RPMI7951 (cell line): ENCODE measurements around the gene PWWP2B. TPM values are rescaled to one million over a fixed set of nuclear protein-coding genes. Genes with fewer than 3 reads are reported as not detected.
A peak's percentile ranks its signal among the peaks of the same experiment; 100 is the strongest.

Source experiments
- DNase-seq: peaks from one replicate; pipeline ENCODE4 v3.0.0-alpha.2; 2012; ENCODE audit warnings: low read depth
- total RNA-seq: library from RNA; depleted of rRNA; stranded (reverse); fragments of >200 nt; shearing (Covaris generic); gene quantifications from 2 replicates; pipeline ENCODE4 v1.2.3, GENCODE V29; 2014

Gene PWWP2B
- total RNA-seq, 1 experiment from 2014 or later = 4.7 TPM

DNA sequence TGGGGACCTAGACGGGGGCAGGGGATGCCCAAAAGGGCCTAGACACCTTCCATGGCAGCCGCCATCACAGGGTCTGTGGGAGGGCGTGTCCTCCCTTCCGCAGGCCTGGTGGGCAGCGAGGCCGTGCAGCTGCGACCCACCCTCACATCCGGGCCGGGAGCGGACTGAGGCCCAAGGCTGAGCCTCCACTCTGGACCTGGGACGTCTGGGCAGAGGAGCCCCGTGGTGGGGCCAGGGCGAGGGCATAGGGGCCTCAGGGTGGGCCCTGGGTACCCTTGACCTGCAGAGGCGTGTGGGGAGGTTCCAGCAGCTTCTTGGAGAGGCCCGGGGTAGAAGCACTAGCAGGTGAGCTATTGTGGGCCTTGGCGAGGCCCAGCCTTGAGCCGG lies 49.2 kb downstream of the PWWP2B start:
- DNase-seq = no peak

DNA sequence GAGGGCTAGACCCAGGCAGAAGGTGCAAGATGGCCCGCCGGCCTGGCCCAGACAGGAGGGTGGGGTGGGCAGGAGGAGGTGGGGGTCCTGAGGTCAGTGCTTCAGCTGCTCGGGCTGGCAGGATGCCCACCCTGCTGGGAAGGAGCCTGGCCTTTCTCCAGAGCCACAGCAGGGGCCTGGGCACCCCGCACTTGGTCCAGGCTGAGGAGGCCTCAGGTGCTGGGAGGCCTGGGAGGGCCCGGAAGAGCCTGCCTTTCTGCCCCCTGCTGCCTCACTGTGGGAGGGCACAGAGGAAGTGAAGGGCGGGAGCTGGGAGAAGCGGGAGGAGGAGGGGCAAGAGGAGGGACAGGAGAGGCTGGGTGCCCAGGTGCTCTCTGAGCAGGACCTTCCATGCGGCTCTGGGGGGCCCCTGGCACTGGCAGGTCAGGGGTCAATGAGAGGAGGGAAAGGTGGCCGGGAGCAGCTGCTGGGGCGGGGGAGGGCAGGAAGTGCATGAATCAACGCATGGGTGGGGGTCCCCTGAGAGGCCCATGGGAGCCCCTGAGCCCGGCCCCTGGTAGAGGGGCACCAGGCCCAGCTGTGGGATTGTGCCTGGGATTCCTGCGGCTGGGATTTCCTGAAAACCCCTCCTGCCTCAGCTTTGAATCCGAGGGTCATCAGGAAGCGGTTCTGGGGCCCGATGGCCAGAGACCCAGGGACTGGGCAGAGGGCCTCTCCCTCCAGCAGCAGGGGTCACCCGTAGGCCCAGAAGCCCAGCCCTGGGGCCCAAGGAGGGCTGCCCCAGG lies 49.9 kb downstream of the PWWP2B start:
- DNase-seq = peak; percentile 33

GRCh38 chr10:132447446-132448247 lies 50.6 kb downstream of the PWWP2B start:
- DNase-seq = peak; percentile 91

DNA sequence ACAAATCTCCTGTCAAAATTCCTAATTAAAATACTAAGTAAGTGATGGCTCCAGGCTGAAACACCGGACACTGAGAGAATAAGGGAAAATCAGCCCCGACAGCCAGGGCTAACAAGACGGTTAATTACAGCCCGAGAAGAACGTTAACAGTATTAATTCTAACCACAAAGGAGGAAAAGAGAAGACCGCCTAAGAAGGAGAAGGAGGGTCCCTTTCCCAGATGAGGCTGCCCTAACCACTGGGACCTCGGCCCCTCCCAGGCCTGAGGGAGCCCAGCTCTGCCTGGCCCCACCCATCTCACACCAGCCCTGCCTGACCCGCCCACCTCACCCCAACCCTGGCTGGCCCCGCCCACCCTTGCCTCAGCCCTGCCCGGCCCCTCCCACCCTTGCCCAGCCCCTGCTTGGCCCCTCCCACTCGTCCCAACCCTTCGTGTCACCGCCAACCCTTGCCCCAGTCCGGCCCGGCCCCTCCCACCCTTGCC lies 51.3 kb downstream of the PWWP2B start:
- DNase-seq = peak; percentile 79

DNA sequence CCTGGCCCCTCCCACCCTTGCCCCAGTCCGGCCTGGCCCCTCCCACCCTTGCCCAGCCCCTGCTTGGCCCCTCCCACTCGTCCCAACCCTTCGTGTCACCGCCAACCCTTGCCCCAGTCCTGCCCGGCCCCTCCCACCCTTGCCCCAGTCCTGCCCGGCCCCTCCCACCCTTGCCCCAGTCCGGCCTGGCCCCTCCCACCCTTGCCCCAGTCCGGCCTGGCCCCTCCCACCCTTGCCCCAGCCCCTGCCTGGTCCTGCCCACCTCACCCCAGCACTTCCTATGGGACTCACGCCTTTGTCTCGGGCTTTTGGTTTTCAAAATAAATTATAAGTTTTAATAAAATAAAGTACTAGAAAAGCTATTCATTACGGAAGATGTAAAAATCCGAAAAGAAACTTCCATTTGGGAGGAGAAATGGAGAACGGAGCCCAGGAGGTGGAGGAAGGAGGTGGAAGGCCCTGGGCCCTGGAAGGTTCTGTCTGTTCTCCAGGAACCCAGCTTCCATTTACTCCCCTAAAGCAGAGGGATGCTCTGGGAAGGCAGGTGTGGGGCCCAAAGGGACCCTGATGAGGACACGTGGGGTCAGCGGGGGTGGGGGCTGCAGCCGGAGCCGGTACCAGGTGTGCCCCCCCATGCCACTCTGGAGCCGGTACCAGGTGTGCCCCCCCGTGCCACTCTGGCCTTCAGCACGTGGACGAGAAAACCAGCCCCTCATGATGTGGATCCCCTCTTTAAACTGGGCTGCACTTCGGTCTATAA lies 52.2 kb downstream of the PWWP2B start:
- peak; percentile 33 for DNase-seq

DNA sequence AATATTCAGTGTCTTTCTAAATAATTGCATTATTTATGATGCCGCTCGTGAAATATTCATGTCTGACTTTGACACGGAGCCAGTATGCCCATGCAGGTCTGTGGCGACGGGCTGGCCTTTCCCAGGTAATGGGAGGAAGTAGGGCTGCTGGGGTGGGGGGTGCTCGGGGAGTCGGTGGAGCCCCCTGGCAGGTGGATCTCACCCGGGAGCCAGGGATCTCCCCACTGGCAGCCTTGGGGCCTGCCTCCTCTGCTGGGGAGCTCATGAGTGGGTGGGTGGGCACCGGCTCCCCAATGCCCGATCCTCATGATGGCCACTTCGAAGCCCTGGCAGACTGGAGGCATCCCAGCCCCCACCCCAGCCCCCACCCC lies 52.8 kb downstream of the PWWP2B start:
- no peak for DNase-seq

DNA sequence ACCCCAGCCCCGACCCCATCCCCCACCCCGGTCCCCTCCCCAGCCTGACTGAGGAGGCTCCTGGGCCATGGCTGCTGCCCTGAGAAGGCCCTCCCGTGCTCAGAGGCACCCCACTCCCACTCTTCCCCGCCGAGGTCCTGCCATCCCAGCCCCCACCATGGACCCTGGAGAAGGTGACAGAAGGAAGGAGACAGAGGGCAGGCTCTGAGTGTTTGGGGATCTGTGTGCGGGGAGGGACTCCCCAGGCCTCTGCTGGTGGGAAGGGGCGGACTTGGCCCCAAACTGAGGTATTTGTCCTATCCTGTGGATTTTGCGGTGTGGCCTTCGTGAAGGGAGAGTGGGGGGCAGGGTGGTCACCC lies 53.4 kb downstream of the PWWP2B start:
- DNase-seq = no peak

DNA sequence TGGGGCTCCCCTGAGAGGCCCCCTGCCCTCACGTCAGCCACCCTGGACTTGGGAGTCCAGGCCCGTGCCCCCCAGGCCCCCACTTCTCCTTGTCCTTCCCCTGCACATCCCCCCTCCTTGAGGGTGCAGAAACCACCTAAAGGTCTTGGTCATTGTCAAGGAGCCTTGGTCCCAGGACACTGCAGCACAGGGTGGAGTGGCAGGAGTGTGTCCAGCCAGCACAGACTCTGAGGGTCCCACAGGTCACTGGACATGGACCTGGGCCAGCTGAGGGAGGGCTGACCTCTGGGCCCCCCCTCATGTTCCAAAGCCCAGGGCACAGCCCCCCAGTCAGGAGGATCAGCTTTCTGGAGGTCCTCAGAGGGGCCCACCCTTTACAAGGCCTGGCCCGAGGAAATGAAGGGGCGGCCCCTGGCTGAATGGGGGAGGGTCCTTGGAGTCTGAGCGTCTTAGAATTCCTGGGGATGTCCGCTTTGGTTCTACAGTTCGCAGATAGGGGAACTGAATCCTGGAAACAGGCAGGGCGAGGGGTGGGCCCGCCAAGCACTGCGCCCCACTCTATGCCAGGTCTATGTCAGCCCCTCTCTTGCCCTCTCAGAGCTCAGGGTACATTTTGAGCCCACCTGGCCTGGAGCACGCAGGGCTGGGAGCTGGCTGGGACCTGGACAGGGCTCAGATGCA lies 54.0 kb downstream of the PWWP2B start:
- DNase-seq = no peak

GRCh38 chr10:132451506-132452215 lies 54.7 kb downstream of the PWWP2B start:
- DNase-seq = no peak

GRCh38 chr10:132452216-132452650 lies 55.2 kb downstream of the PWWP2B start:
- DNase-seq = peak; percentile 16

DNA sequence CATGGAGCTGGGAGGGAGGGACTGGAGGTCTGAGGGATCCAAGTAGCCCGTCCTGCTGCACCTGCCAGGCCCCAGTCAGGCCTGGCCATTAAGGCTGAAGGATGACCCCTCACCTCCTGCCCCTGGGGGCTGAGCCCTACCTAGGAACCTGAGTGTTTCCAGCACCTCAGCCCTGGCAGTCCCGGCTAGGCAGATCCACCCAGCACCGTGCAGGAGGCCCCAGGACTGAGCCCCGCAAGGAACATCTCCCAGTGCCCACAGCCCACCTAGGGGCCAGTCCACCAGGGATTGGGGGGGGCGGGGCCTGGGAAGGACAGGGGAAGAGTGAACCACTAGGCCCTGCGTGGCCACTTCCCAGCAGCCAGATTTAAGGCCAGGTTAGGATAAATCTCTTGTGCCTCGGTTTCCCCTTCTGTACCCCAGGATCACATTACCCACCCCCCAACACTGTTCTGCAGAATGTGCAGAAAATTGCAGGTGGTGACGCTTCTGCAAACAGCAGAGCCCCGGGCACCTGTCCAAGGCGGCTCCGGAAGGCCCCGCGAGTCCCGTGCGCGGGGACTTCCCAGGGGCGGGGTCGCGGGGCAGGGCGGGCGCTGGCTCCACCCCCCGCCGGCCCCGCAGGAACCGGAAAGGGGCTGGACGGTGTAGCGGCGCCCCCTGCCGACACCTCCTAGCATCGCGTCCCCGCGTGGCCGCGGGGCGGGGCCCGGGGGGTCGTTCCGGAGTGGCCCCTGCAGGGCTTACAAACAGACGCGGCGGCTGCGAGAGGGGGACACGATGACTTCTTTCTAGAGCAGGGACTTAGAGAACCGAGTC lies 55.9 kb downstream of the PWWP2B start:
- peak; percentile 61 for DNase-seq

DNA sequence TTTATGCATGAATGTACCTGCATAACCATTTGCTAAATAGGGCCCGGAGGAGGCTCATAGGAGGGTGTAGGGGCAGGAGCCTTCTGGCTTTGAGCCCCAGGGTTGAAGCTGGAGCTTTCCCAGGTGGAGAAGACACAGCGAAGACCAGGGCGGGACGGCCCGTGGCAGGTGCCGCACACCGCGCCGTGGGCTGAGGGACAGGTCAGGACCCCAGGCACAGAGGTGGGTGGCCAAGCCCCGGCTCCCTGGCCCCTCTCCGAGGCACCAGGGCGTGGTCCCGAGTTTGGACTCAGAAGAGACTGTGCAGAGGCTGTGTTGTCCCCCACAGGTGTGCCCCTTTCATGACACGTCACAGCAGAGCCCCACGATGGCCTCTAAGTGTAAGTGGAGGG lies 56.5 kb downstream of the PWWP2B start:
- DNase-seq = no peak

DNA sequence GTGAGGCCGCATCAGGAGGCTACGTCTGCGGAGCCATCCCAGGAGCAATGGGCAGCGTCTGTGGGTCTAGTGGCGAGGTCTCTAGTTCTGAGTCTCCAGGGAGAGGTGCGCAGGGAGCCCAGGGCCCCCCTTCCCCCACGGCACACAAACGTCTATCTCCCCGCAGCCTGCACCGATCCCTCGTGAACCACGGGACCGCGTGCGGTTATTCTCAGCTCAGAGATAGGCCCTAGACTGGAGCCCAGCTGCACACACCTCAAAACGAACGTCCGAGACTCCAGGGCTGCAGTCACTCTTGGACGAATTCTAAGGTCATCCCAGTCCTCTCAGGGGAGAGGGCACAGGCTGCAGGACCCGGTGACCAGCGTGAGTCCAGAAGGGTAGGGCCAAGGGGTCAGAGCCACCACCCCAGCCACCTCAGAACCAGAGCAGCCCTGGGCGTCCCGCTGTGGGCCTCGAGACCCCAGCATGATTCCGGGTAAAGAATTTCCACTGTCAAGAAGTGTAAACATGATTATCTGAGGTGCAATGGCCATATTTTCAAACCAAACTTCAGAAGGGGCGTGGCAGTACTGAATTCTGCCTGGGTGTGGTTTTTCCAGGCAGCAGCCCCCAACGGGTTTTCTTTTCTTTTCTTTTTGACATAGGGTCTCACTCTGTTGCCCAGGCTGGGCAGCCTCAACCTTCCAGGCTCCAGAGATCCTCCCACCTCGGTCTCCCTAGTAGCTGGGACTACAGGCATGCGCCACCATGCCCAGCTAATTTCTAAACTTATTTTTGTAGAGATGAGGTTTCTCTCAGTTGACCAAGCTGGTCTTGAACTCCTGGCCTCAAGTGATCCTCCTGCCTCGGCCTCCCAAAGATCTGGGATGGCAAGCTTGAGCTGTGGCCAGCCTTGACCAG lies 57.5 kb downstream of the PWWP2B start:
- no peak for DNase-seq

DNA sequence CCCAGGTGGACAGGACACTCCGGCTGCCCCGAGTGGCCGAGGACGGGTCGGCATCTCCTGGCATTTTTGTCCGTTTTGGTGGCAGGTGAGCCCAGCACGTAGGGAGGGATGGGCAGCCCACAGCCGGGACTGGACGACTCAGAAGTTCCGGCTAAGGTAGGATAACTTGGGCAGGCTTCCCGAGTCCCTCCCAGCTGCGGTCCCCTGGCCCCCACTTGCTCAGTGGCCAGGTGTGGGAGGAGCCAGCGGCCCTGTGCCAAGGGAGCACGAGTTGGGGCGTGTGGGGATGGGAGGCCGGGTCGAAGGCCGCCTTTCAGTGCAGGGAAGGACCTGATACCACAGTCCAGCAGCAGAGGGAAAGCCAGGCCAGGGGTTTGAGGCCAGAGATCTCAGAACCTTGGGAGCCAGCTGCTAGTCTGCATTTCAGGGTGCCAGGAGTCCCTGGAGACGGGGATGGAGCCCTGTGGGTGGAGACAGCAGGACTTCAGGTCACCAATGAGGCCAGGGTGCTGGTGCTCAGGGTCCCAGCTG lies 58.5 kb downstream of the PWWP2B start:
- DNase-seq = no peak

DNA sequence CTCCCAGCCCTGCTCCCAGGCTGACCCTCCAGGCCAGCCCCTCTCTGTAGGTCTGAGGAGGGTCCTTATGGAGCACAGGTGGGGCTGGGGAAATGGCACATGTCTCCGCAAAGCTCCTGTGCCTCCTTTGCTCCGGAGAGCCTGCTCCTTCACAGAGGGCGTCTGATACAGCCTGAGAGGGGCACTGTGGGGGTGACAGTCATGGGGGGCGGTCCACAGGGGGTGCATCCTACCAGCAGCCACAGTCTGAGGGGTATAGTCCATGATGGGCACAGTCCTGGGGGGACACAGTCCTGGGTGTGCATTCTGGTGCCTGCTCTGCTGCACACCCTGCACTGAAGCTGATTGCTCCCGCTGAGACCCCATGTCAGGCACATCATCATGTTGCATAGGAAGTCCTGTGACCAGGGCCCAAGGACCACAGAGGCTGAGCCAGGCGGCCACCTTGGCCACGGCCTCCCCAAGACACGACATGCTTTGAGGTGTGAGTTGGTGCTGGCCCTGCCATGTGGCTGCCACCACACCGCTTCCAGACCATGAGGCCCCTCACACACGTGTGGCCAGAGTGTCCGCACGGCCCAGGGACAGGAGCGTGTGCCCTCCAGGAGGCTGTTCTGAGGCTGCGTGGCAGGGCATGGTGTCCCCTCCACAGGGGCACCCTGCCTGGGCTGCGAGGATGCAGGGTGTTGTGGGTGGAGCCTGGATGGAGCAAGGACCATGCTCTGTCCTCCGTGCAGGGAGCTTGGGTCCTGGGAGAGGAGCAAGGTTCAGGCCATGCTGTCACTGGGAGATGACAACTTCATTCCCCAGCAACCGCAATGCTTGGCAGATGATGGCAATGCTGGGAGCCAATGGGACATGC lies 59.2 kb downstream of the PWWP2B start:
- no peak for DNase-seq

DNA sequence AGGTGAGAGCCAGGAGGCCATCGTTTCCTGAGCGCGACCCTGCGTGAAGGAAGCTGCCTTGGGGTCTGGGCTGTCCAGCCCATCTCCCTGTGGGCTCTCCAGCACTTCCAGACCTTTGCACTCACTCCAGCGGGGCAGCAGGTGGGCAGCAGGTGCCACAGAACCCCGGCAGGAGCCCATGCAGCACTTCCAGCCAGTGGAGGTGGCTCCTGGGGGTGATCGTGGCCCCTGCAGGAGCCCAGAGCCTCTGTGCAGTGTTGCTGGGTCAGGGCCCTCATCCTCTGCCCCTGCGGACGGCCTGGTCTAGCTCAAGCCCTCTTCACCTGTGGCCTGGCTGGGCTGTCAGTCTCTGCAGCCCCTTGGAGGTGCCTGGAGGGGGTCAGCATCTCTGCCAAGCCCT lies 59.9 kb downstream of the PWWP2B start:
- DNase-seq = no peak

- no peak for DNase-seq
These were observed 60.5 kb downstream of the PWWP2B start for GRCh38 chr10:132457328-132458070.
